K562 (cell line): ENCODE results near the gene ITPK1. TPM values are rescaled to one million over a fixed set of nuclear protein-coding genes. Genes with fewer than 3 reads are reported as not detected.

Experiments
- ATAC-seq: fragments of 200-7000 bp; cut with Tn5 transposase; 3 replicates; pipeline ENCODE4 v1.9.1; 2020; ENCODE audit warnings: moderate library complexity
- BruUV-seq: library from RNA; stranded (reverse); fragments of 400-500 nt; replicated peaks from 2 replicates; lab custom pipeline; 2021; lab: Mats Ljungman, UMichigan
- CTCF ChIA-PET: fragments of 300-600 bp; formaldehyde crosslinking; extraction: SDS; loops from one replicate; lab custom pipeline; 2021; ENCODE audit warnings: low intra/inter-chr PET ratio; lab: Yijun Ruan, JAX
- POLR2A ChIA-PET: fragments of 300-600, 350-650 bp; sonication (Branson Sonifier 250); formaldehyde crosslinking; extraction: SDS; loops from one replicate; lab custom pipeline; 2021; ENCODE audit warnings: antibody characterized with exemption, inconsistent platforms; lab: Yijun Ruan, JAX
- DNase-seq, 4 experiments: peaks; one replicate each; pipeline versions ENCODE4 v3.0.0 to v3.0.0-alpha.2; 2011 to 2018; ENCODE audit warnings: low spot score in 3 of 4, mixed read lengths in 3 of 4; ENCODE audit errors: extremely low read depth in 1 of 4
- FAIRE-seq: peaks from 2 replicates; lab custom pipeline; 2011; peaks lifted over from hg19 to GRCh38; lab: Jason Lieb, UNC
- H2AFZ ChIP-seq: 2 replicates; pipeline ENCODE4 v1.6.0; 2011; ENCODE audit warnings: low read depth, low read length, control low read depth, inconsistent platforms
- H3K27ac ChIP-seq: fragments of 200-600 bp; 3 replicates; pipeline ENCODE4 v1.8.0; 2011; ENCODE audit warnings: low read depth, mild to moderate bottlenecking, control low read depth, inconsistent platforms, low read length, moderate library complexity, mixed read lengths; ENCODE audit errors: extremely low read depth
- H3K27me3 ChIP-seq, 2 experiments: fragments of 300-600 bp in 1 of 2; 2 replicates in 1 of 2; 3 replicates in 1 of 2; pipeline versions ENCODE4 v1.6.0 to v1.8.0; 2011; ENCODE audit warnings: inconsistent platforms in 2 of 2, low read length in 2 of 2, mild to moderate bottlenecking in 1 of 2, mixed read lengths in 1 of 2, moderate library complexity in 1 of 2; ENCODE audit not compliant: control insufficient read depth in 2 of 2, insufficient read depth in 2 of 2
- H3K36me3 ChIP-seq: fragments of 300-600 bp; 3 replicates; pipeline ENCODE4 v1.8.0; 2011; ENCODE audit warnings: mild to moderate bottlenecking, low read length, inconsistent platforms; ENCODE audit not compliant: control insufficient read depth, insufficient read depth
- H3K4me1 ChIP-seq, 2 experiments: fragments of 200-600 bp in 1 of 2; replicated peaks in 1 of 2; 2 replicates in 1 of 2; 3 replicates in 1 of 2; pipeline versions ENCODE4 v1.5.1 to v1.8.0; 2011; ENCODE audit warnings: inconsistent platforms in 2 of 2, low read length in 2 of 2, mild to moderate bottlenecking in 1 of 2, mixed read lengths in 1 of 2, moderate library complexity in 1 of 2; ENCODE audit not compliant: control insufficient read depth in 2 of 2, insufficient read depth in 2 of 2
- H3K4me2 ChIP-seq: 2 replicates; pipeline ENCODE4 v1.6.1; 2011; ENCODE audit warnings: low read length, control low read depth, inconsistent platforms, mixed read lengths; ENCODE audit not compliant: insufficient read depth
- H3K4me3 ChIP-seq: fragments of 200-600 bp; sonication (generic), shearing (Covaris generic); 2 replicates; pipeline ENCODE4 v1.5.1; 2016; ENCODE audit warnings: control low read depth, inconsistent platforms
- H3K79me2 ChIP-seq: fragments of 200-600 bp; 3 replicates; pipeline ENCODE4 v1.8.0; 2011; ENCODE audit warnings: low read length, inconsistent platforms; ENCODE audit not compliant: control insufficient read depth, insufficient read depth
- H3K9ac ChIP-seq, 2 experiments: 2 replicates each; pipeline versions ENCODE4 v1.6.0 to v1.6.1; 2011; ENCODE audit warnings: low read depth in 2 of 2, low read length in 2 of 2, control low read depth in 1 of 2, inconsistent platforms in 1 of 2, mild to moderate bottlenecking in 1 of 2, mixed read lengths in 1 of 2; ENCODE audit not compliant: insufficient read depth in 1 of 2
- H3K9me1 ChIP-seq: one replicate; pipeline ENCODE4 v1.6.0; 2011; ENCODE audit warnings: inconsistent platforms, mild to moderate bottlenecking, low read length, moderate library complexity; ENCODE audit not compliant: control insufficient read depth, insufficient read depth
- H3K9me3 ChIP-seq: replicated peaks from 2 replicates; pipeline ENCODE4 v1.5.1; 2011; ENCODE audit warnings: low read depth, low read length, inconsistent platforms; ENCODE audit not compliant: control insufficient read depth, insufficient read depth
- H4K20me1 ChIP-seq: replicated peaks from 2 replicates; pipeline ENCODE4 v1.6.1; 2011; ENCODE audit warnings: low read length, inconsistent platforms, mixed read lengths; ENCODE audit not compliant: control insufficient read depth, insufficient read depth
- ATF7 ChIP-seq: fragments of 450-650 bp; IDR thresholded peaks from 2 replicates; pipeline ENCODE4 v1.7.1; 2014; ENCODE audit warnings: mild to moderate bottlenecking, moderate library complexity
- DACH1 ChIP-seq: fragments of 450-650 bp; IDR thresholded peaks from 2 replicates; pipeline ENCODE4 v1.6.1; 2018; ENCODE audit not compliant: partially characterized antibody
- HDAC3 ChIP-seq: fragments of 450-650 bp; IDR thresholded peaks from 2 replicates; pipeline ENCODE4 v1.6.1; 2018; ENCODE audit warnings: borderline replicate concordance, mild to moderate bottlenecking, moderate library complexity; ENCODE audit not compliant: partially characterized antibody
- WGBS: fragments of 100-300 bp; shearing (Covaris generic); methylation state at CpG from one replicate; pipeline ENCODE4 v1.1.6; 2016; ENCODE audit warnings: low coverage, mixed read lengths; ENCODE audit not compliant: insufficient coverage; ENCODE audit errors: missing lambda C conversion rate; 5-methylcytosine and 5-hydroxymethylcytosine counted together
- in situ Hi-C: fragments of 300-500 bp; cut with MboI; formaldehyde crosslinking; loops from 4 replicates; pipeline ENCODE4 v1.15.0; 2018; ENCODE audit warnings: inconsistent platforms, mixed read lengths
- intact Hi-C: fragments of 100-400 bp; cut with micrococcal nuclease; formaldehyde crosslinking; loops from 2 replicates; pipeline ENCODE4 v1.14.2; 2022
- polyA plus RNA-seq, 8 experiments: library from polyadenylated mRNA; depleted of rRNA in 4 of 8; stranded (reverse) in 5 of 8; unstranded in 3 of 8; fragments of >200 nt; fragmentation: Nextera tagmentation in 2 of 8; fragmentation: Illumina TruSeq in 1 of 8; extraction: Ambion mirVana in 2 of 8; extraction: Trizol in 1 of 8; gene quantifications; 2 replicates each; pipeline versions ENCODE4 v1.2.1 to v1.2.3, GENCODE V29; 2011 to 2014; ENCODE audit warnings: inconsistent platforms in 1 of 8, missing spikeins in 1 of 8
- total RNA-seq, 7 experiments: library from RNA; depleted of rRNA in 6 of 7; stranded (reverse); fragments of >200 nt in 6 of 7; fragmentation: Illumina TruSeq in 2 of 7; extraction: Trizol in 2 of 7; gene quantifications; 2 replicates each; pipeline versions ENCODE4 v1.2.1 to v1.2.3, GENCODE V29; 2011 to 2021; ENCODE audit warnings: low replicate concordance in 1 of 7
- TF ChIP-seq, protein P1 (sequence below): fragments of 200-800 bp; sonication (Bioruptor generic); IDR thresholded peaks from 2 replicates; pipeline ENCODE4 v1.6.1; 2016; ENCODE audit warnings: missing genetic modification characterization, missing compliant biosample characterization
- TF ChIP-seq, protein P2 (sequence below), 2 experiments: fragments of 450-650 bp; conservative IDR thresholded peaks; 2 replicates each; pipeline ENCODE4 v1.6.1; 2017; ENCODE audit warnings: mild to moderate bottlenecking in 2 of 2, moderate library complexity in 2 of 2

Gene ITPK1
- total and polyA plus RNA-seq, 9 of the 15 experiments (the other 6 are each of a cell fraction or from before 2014, with no cell fraction given), result 1.2 to 39.2 (median 23.0) TPM

GRCh38 chr14:92955381-92955780, 160.3 kb downstream of the ITPK1 start (continued):
- TF ChIP-seq, protein P1, sequence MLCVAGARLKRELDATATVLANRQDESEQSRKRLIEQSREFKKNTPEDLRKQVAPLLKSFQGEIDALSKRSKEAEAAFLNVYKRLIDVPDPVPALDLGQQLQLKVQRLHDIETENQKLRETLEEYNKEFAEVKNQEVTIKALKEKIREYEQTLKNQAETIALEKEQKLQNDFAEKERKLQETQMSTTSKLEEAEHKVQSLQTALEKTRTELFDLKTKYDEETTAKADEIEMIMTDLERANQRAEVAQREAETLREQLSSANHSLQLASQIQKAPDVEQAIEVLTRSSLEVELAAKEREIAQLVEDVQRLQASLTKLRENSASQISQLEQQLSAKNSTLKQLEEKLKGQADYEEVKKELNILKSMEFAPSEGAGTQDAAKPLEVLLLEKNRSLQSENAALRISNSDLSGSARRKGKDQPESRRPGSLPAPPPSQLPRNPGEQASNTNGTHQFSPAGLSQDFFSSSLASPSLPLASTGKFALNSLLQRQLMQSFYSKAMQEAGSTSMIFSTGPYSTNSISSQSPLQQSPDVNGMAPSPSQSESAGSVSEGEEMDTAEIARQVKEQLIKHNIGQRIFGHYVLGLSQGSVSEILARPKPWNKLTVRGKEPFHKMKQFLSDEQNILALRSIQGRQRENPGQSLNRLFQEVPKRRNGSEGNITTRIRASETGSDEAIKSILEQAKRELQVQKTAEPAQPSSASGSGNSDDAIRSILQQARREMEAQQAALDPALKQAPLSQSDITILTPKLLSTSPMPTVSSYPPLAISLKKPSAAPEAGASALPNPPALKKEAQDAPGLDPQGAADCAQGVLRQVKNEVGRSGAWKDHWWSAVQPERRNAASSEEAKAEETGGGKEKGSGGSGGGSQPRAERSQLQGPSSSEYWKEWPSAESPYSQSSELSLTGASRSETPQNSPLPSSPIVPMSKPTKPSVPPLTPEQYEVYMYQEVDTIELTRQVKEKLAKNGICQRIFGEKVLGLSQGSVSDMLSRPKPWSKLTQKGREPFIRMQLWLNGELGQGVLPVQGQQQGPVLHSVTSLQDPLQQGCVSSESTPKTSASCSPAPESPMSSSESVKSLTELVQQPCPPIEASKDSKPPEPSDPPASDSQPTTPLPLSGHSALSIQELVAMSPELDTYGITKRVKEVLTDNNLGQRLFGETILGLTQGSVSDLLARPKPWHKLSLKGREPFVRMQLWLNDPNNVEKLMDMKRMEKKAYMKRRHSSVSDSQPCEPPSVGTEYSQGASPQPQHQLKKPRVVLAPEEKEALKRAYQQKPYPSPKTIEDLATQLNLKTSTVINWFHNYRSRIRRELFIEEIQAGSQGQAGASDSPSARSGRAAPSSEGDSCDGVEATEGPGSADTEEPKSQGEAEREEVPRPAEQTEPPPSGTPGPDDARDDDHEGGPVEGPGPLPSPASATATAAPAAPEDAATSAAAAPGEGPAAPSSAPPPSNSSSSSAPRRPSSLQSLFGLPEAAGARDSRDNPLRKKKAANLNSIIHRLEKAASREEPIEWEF, result no peak

DNA sequence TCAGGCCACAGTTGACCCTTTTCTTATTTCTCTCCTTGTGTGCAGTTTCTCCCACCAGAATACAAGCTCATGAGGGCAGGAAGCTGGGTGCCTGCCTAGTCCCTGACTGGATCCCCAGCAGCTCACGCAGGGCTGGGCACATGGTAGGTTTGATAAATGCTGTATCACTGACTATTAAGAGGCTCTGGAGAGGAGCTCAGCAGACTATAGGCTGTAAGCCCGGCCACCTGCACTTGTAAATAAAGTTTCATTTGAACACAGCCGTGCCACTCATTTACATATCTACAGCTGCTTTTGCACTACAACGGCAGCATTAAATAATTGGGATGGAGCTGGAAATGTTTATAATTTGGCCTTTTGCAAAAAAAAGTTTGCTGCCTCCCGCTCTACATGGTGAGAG, 160.8 kb downstream of the ITPK1 start:
- no peak for ATAC-seq
- CTCF ChIA-PET, result no interaction called here
- Histone ChIP-seq H3K4me1 (peaks cover 0 to 5% of the 10 kb centered on the region in 2 experiments; a peak in 2 of 5 replicates), H3K9me1 (no peaks in the 10 kb centered on the region), H3K79me2 (no peaks in the 10 kb centered on the region), H3K27ac (no peak overlapping the region), H3K4me3 (no peak overlapping the region), H3K9me3 (no peaks in the 10 kb centered on the region), H3K4me2 (no peak overlapping the region), H3K36me3 (peaks cover 20% of the 10 kb centered on the region; the same call in 1 of the 3 replicates), H3K27me3 (no peaks in the 10 kb centered on the region), H4K20me1 (0 out of 2 replicates have a peak, but pooled peaks cover 5% of the 10 kb centered on the region), H2AFZ (no peak overlapping the region), H3K9ac (no peak overlapping the region)
- 78% methylated on average over 5 of the region's 5 CpGs for WGBS
- intact Hi-C loops, result no loop called here
- no peak for FAIRE-seq
- no peak for DNase-seq
- no TSS peak for BruUV-seq
- POLR2A ChIA-PET, result no interaction called here
- in situ Hi-C loops, result loop anchor here (10.0 kb wide), 1 partner anchor 190 kb away; no protein-coding TSS in a partner anchor
- no peak for TF ChIP-seq ATF7
- TF ChIP-seq, protein P2, sequence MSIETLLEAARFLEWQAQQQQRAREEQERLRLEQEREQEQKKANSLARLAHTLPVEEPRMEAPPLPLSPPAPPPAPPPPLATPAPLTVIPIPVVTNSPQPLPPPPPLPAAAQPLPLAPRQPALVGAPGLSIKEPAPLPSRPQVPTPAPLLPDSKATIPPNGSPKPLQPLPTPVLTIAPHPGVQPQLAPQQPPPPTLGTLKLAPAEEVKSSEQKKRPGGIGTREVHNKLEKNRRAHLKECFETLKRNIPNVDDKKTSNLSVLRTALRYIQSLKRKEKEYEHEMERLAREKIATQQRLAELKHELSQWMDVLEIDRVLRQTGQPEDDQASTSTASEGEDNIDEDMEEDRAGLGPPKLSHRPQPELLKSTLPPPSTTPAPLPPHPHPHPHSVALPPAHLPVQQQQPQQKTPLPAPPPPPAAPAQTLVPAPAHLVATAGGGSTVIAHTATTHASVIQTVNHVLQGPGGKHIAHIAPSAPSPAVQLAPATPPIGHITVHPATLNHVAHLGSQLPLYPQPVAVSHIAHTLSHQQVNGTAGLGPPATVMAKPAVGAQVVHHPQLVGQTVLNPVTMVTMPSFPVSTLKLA (conservative IDR thresholded peaks at IDR 0.05), result no peak
- TF ChIP-seq HDAC3, result no peak
- no peak for TF ChIP-seq DACH1
